ENCODE results near the gene LRRC9.
A peak's percentile ranks its signal among the peaks of the same experiment; 100 is the strongest.
"Not testable (repeated sequence)": the region's sequence is repeated elsewhere in the genome, so short reads cannot be mapped to it uniquely, and the experiment has no call there.

The LRRC9 gene

GRCh38 chr14:59959668-59960067 is 39.7 kb downstream of the LRRC9 start:
- DNase-seq, result no peak

- DNase-seq, result no peak
These were observed 41.6 kb downstream of the LRRC9 start for GRCh38 chr14:59961518-59962062.

GRCh38 chr14:59964251-59965007 is 44.5 kb downstream of the LRRC9 start:
- DNase-seq, result no peak

- no peak for DNase-seq
These were observed 49.4 kb downstream of the LRRC9 start for GRCh38 chr14:59969319-59969718.

- DNase-seq, result no peak
These were observed 61.6 kb downstream of the LRRC9 start for GRCh38 chr14:59981564-59981963.

- DNase-seq, result no peak
These were observed 63.1 kb downstream of the LRRC9 start for GRCh38 chr14:59983048-59983447.

GRCh38 chr14:59986556-59987059 is 66.7 kb downstream of the LRRC9 start:
- DNase-seq, result no peak

GRCh38 chr14:59997449-59997848 is 77.5 kb downstream of the LRRC9 start:
- no peak for DNase-seq

- DNase-seq, result no peak
These were observed 78.0 kb downstream of the LRRC9 start for GRCh38 chr14:59997966-59998365.

- no peak for DNase-seq
These were observed 78.6 kb downstream of the LRRC9 start for GRCh38 chr14:59998564-59998963.

GRCh38 chr14:60002819-60003492 is 83.0 kb downstream of the LRRC9 start:
- DNase-seq, result peak; percentile 73

- no peak for DNase-seq
These were observed 84.0 kb downstream of the LRRC9 start for GRCh38 chr14:60003991-60004390.

- DNase-seq, result no peak
These were observed 88.1 kb downstream of the LRRC9 start for GRCh38 chr14:60008042-60008441.

GRCh38 chr14:60010263-60010662 is 90.3 kb downstream of the LRRC9 start:
- not testable (repeated sequence) for DNase-seq

- no peak for DNase-seq
These were observed 94.5 kb downstream of the LRRC9 start for GRCh38 chr14:60014402-60014801.

GRCh38 chr14:60021619-60022018 is 101.7 kb downstream of the LRRC9 start:
- no peak for DNase-seq

- DNase-seq, result no peak
These were observed 105.6 kb downstream of the LRRC9 start for GRCh38 chr14:60025571-60025970.

GRCh38 chr14:60035177-60035576 is 115.2 kb downstream of the LRRC9 start:
- no peak for DNase-seq

GRCh38 chr14:60047976-60048375 is 128.0 kb downstream of the LRRC9 start:
- not testable (repeated sequence) for DNase-seq

GRCh38 chr14:60051721-60052221 is 131.8 kb downstream of the LRRC9 start:
- DNase-seq, result peak; percentile 56

- no peak for DNase-seq
These were observed 138.1 kb downstream of the LRRC9 start for GRCh38 chr14:60058087-60058486.

- DNase-seq, result no peak
These were observed 141.4 kb downstream of the LRRC9 start for GRCh38 chr14:60061371-60061770.

GRCh38 chr14:60064491-60065072 is 144.6 kb downstream of the LRRC9 start:
- DNase-seq, result no peak
